IMR-90 (cell line): ENCODE results near the gene TTLL4. TPM values are rescaled to one million over a fixed set of nuclear protein-coding genes. Genes with fewer than 3 reads are reported as not detected.

Source experiments
- ATAC-seq: fragments of 200-7000 bp; cut with Tn5 transposase; 2 replicates; pipeline ENCODE4 v1.9.1; 2020; ENCODE audit warnings: low read depth, mild to moderate bottlenecking, moderate library complexity
- BruUV-seq: library from RNA; stranded (reverse); fragments of 400-500 nt; replicated peaks from 2 replicates; lab custom pipeline; 2021; lab: Mats Ljungman, UMichigan
- CTCF ChIA-PET: fragments of 300-600 bp; formaldehyde crosslinking; extraction: SDS; loops from one replicate; lab custom pipeline; 2021; ENCODE audit warnings: antibody characterized with exemption; lab: Yijun Ruan, JAX
- POLR2A ChIA-PET: fragments of 300-600 bp; sonication (Branson Sonifier 250); formaldehyde crosslinking; loops from one replicate; lab custom pipeline; 2022; ENCODE audit warnings: antibody characterized with exemption; ENCODE audit not compliant: unreplicated experiment; lab: Charles Lee
- DNase-seq: peaks from one replicate; pipeline ENCODE4 v3.0.0; 2013
- H2AFZ ChIP-seq: replicated peaks from 2 replicates; pipeline ENCODE3; 2013; ENCODE audit warnings: low read length, mild to moderate bottlenecking; ENCODE audit not compliant: poor library complexity
- H2AK5ac ChIP-seq: 2 replicates; pipeline ENCODE4 v1.6.1; 2013; ENCODE audit warnings: low read depth, low read length, inconsistent platforms
- H2AK9ac ChIP-seq: replicated peaks from 2 replicates; pipeline ENCODE3; 2013; ENCODE audit warnings: mild to moderate bottlenecking, low read depth, low read length, moderate library complexity; ENCODE audit not compliant: poor library complexity
- H2BK120ac ChIP-seq: 2 replicates; pipeline ENCODE4 v1.6.1; 2013; ENCODE audit warnings: low read depth, low read length, inconsistent platforms
- H2BK15ac ChIP-seq: 3 replicates; pipeline ENCODE4 v1.6.1; 2013; ENCODE audit warnings: low read depth, low read length, inconsistent platforms
- H2BK20ac ChIP-seq: 2 replicates; pipeline ENCODE4 v1.6.1; 2013; ENCODE audit warnings: low read depth, mild to moderate bottlenecking, inconsistent platforms, low read length, moderate library complexity
- H2BK5ac ChIP-seq: 2 replicates; pipeline ENCODE4 v1.6.1; 2013; ENCODE audit warnings: mild to moderate bottlenecking, low read depth, low read length, inconsistent platforms; ENCODE audit not compliant: poor library complexity, severe bottlenecking
- H3K14ac ChIP-seq: replicated peaks from 2 replicates; pipeline ENCODE4 v1.6.1; 2013; ENCODE audit warnings: low read depth, low read length, inconsistent platforms
- H3K18ac ChIP-seq: 2 replicates; pipeline ENCODE4 v1.6.1; 2013; ENCODE audit warnings: low read depth, low read length, control low read depth
- H3K23ac ChIP-seq: 2 replicates; pipeline ENCODE4 v1.6.1; 2013; ENCODE audit warnings: low read depth, low read length, inconsistent platforms
- H3K27ac ChIP-seq: 2 replicates; pipeline ENCODE4 v1.5.1; 2013; ENCODE audit warnings: mild to moderate bottlenecking, control low read depth, low read length; ENCODE audit not compliant: insufficient read depth
- H3K27me3 ChIP-seq: 2 replicates; pipeline ENCODE4 v1.6.1; 2013; ENCODE audit warnings: low read length; ENCODE audit not compliant: control insufficient read depth, insufficient read depth
- H3K36me3 ChIP-seq: 2 replicates; pipeline ENCODE4 v1.6.1; 2013; ENCODE audit warnings: low read length, mixed read lengths; ENCODE audit not compliant: control insufficient read depth, insufficient read depth
- H3K4ac ChIP-seq: 2 replicates; pipeline ENCODE4 v1.6.1; 2013; ENCODE audit warnings: low read depth, low read length, inconsistent platforms
- H3K4me1 ChIP-seq: 2 replicates; pipeline ENCODE4 v1.6.1; 2013; ENCODE audit warnings: low read length, mixed read lengths; ENCODE audit not compliant: control insufficient read depth, insufficient read depth
- H3K4me2 ChIP-seq: 2 replicates; pipeline ENCODE4 v1.6.1; 2013; ENCODE audit warnings: low read depth, mild to moderate bottlenecking, control low read depth, low read length, moderate library complexity
- H3K4me3 ChIP-seq: 2 replicates; pipeline ENCODE4 v1.5.1; 2013; ENCODE audit warnings: low read depth, mild to moderate bottlenecking, control low read depth, low read length, moderate library complexity; ENCODE audit not compliant: insufficient read depth
- H3K56ac ChIP-seq: 2 replicates; pipeline ENCODE4 v1.6.1; 2013; ENCODE audit warnings: low read length, inconsistent platforms; ENCODE audit not compliant: insufficient read depth; ENCODE audit errors: extremely low read depth
- H3K79me1 ChIP-seq, 2 experiments: 2 replicates each; pipeline ENCODE4 v1.6.1; 2013; ENCODE audit warnings: low read length in 2 of 2, inconsistent platforms in 1 of 2, low read depth in 1 of 2
- H3K9ac ChIP-seq: 2 replicates; pipeline ENCODE4 v1.6.1; 2013; ENCODE audit warnings: low read depth, low read length, control low read depth
- H3K9me1 ChIP-seq: 2 replicates; pipeline ENCODE4 v1.6.1; 2013; ENCODE audit warnings: low read length, inconsistent platforms; ENCODE audit not compliant: insufficient read depth
- H3K9me3 ChIP-seq: 2 replicates; pipeline ENCODE4 v1.6.1; 2013; ENCODE audit warnings: low read length; ENCODE audit not compliant: control insufficient read depth, insufficient read depth
- H4K20me1 ChIP-seq: 2 replicates; pipeline ENCODE4 v1.6.1; 2013; ENCODE audit warnings: low read length, inconsistent platforms; ENCODE audit not compliant: insufficient read depth
- H4K5ac ChIP-seq: 2 replicates; pipeline ENCODE4 v1.6.1; 2013; ENCODE audit warnings: mild to moderate bottlenecking, low read depth, low read length, control low read depth
- H4K8ac ChIP-seq, 2 experiments: 2 replicates each; pipeline ENCODE4 v1.6.1; 2013; ENCODE audit warnings: low read depth in 2 of 2, low read length in 2 of 2, control low read depth in 1 of 2, inconsistent platforms in 1 of 2
- H4K91ac ChIP-seq: 2 replicates; pipeline ENCODE4 v1.6.1; 2013; ENCODE audit warnings: low read depth, low read length, inconsistent platforms; ENCODE audit not compliant: insufficient read depth
- BHLHE40 ChIP-seq: fragments of 150-350 bp; IDR thresholded peaks from 2 replicates; pipeline ENCODE4 v1.6.1; 2016; ENCODE audit warnings: mild to moderate bottlenecking, low read depth, low read length
- CEBPB ChIP-seq: IDR thresholded peaks from 2 replicates; pipeline ENCODE4 v1.6.1; 2012; ENCODE audit warnings: low read depth, low read length, improper control_type of control experiment
- CHD1 ChIP-seq: IDR thresholded peaks from 2 replicates; pipeline ENCODE4 v1.6.1; 2012; ENCODE audit warnings: low read depth, low read length, improper control_type of control experiment
- CTCF ChIP-seq: conservative IDR thresholded peaks from 2 replicates; pipeline ENCODE4 v1.5.1; 2012; ENCODE audit warnings: mild to moderate bottlenecking, low read depth, low read length, improper control_type of control experiment
- ELK1 ChIP-seq: fragments of 150-350 bp; IDR thresholded peaks from 2 replicates; pipeline ENCODE4 v1.6.1; 2016; ENCODE audit warnings: low read depth, mild to moderate bottlenecking, low read length, moderate library complexity, borderline replicate concordance
- FOS ChIP-seq: fragments of 150-350 bp; IDR thresholded peaks from 2 replicates; pipeline ENCODE4 v1.6.1; 2016; ENCODE audit warnings: low read depth, low read length
- MAFK ChIP-seq: IDR thresholded peaks from 2 replicates; pipeline ENCODE4 v1.6.1; 2012; ENCODE audit warnings: low read depth, low read length, improper control_type of control experiment
- MXI1 ChIP-seq: IDR thresholded peaks from 2 replicates; pipeline ENCODE4 v1.6.1; 2012; ENCODE audit warnings: low read depth, mild to moderate bottlenecking, low read length, moderate library complexity, borderline replicate concordance
- NFE2L2 ChIP-seq: fragments of 150-350 bp; IDR thresholded peaks from 2 replicates; pipeline ENCODE4 v1.6.1; 2016; ENCODE audit warnings: low read depth, mild to moderate bottlenecking, low read length
- POLR2A ChIP-seq: IDR thresholded peaks from 2 replicates; pipeline ENCODE4 v1.6.1; 2012; ENCODE audit warnings: mild to moderate bottlenecking, low read depth, low read length
- RCOR1 ChIP-seq: IDR thresholded peaks from 2 replicates; pipeline ENCODE4 v1.6.1; 2012; ENCODE audit warnings: mild to moderate bottlenecking, low read length, improper control_type of control experiment; ENCODE audit not compliant: insufficient replicate concordance
- RFX5 ChIP-seq: IDR thresholded peaks from 2 replicates; pipeline ENCODE4 v1.8.0; 2012; ENCODE audit warnings: low read depth, mild to moderate bottlenecking, low read length, moderate library complexity
- SMC3 ChIP-seq: fragments of 150-350 bp; IDR thresholded peaks from 2 replicates; pipeline ENCODE4 v1.6.1; 2016; ENCODE audit warnings: low read depth, mild to moderate bottlenecking, antibody characterized with exemption, low read length, moderate library complexity
- USF2 ChIP-seq: fragments of 150-350 bp; IDR thresholded peaks from 2 replicates; pipeline ENCODE4 v1.6.1; 2017; ENCODE audit warnings: mild to moderate bottlenecking, antibody characterized with exemption, low read length, low read depth
- WGBS, 2 experiments: methylation state at CpG; one replicate each; pipeline versions ENCODE4 v1.1.5 to v1.1.7; 2013; ENCODE audit warnings: missing lambda C conversion rate in 2 of 2; ENCODE audit not compliant: insufficient read length in 1 of 2; ENCODE audit errors: extremely low coverage in 2 of 2; 5-methylcytosine and 5-hydroxymethylcytosine counted together
- dilution Hi-C: fragments of 300-500 bp; cut with HindIII; formaldehyde crosslinking; loops from one replicate; pipeline ENCODE4 v1.14.3; 2018; ENCODE audit warnings: low sequenced_read_pairs; ENCODE audit not compliant: unreplicated experiment
- in situ Hi-C: fragments of 300-500 bp; cut with MboI; formaldehyde crosslinking; loops from 3 replicates; pipeline ENCODE4 v1.14.3; 2019; ENCODE audit warnings: low sequenced_read_pairs, inconsistent platforms, mixed read lengths
- intact Hi-C: fragments of 100-400 bp; cut with micrococcal nuclease; formaldehyde crosslinking; loops from 2 replicates; pipeline ENCODE4 v1.10.0; 2022
- polyA plus RNA-seq, 3 experiments: library from polyadenylated mRNA; depleted of rRNA; stranded (reverse); fragments of >200 nt; gene quantifications; 2 replicates each; pipeline ENCODE4 v1.2.3, GENCODE V29; 2012; ENCODE audit warnings: low replicate concordance in 1 of 3
- total RNA-seq: library from RNA; depleted of rRNA; stranded (reverse); fragments of >200 nt; gene quantifications from 2 replicates; pipeline ENCODE4 v1.2.3, GENCODE V29; 2012

Gene TTLL4
- total and polyA plus RNA-seq, 2 of the 4 experiments (the other 2 are of a cell fraction) = 9.0 to 22.9 TPM

GRCh38 chr2:218662377-218662776 lies 48.3 kb upstream of the TTLL4 start:
- Histone ChIP-seq H2AK9ac (no peak overlapping the region), H3K27ac (no peak overlapping the region), H4K5ac (no peak overlapping the region), H2BK20ac (no peak overlapping the region), H3K9me1 (peaks cover 8% of the 10 kb centered on the region; the same call in 1 of the 2 replicates), H3K23ac (no peak overlapping the region), H2AK5ac (no peak overlapping the region), H3K18ac (no peak overlapping the region), H3K79me1 (peaks cover 30 to 35% of the 10 kb centered on the region in 2 experiments), H4K20me1 (no peaks in the 10 kb centered on the region), H2BK15ac (no peak overlapping the region), H2BK5ac (no peak overlapping the region), H3K4me3 (no peak overlapping the region), H3K4me1 (peaks cover 3% of the 10 kb centered on the region; the same call in 1 of the 2 replicates), H2AFZ (no peak overlapping the region), H3K36me3 (peaks cover 50% of the 10 kb centered on the region), H3K4ac (no peak overlapping the region), H3K56ac (no peak overlapping the region), H3K9me3 (no peaks in the 10 kb centered on the region), H3K27me3 (no peaks in the 10 kb centered on the region), H4K91ac (no peak overlapping the region), H3K9ac (no peak overlapping the region), H2BK120ac (no peak overlapping the region), H3K14ac (no peak overlapping the region), H4K8ac (no peak overlapping the region), H3K4me2 (no peak overlapping the region)
- TF ChIP-seq NFE2L2 = no peak
- TF ChIP-seq SMC3 = no peak
- TF ChIP-seq MAFK = no peak
- TF ChIP-seq FOS = no peak
- TF ChIP-seq USF2 = no peak
- no peak for TF ChIP-seq RFX5
- no peak for TF ChIP-seq POLR2A
- TF ChIP-seq BHLHE40 = no peak
- no peak for TF ChIP-seq RCOR1
- no peak for TF ChIP-seq ELK1
- TF ChIP-seq CEBPB = no peak
- no peak for TF ChIP-seq CHD1
- no peak for TF ChIP-seq CTCF
- TF ChIP-seq MXI1 = no peak
- BruUV-seq = no TSS peak
- no peak for ATAC-seq
- dilution Hi-C loops = no loop called here
- no peak for DNase-seq
- CTCF ChIA-PET = no interaction called here
- WGBS, 2 experiments = 88% methylated on average over 5 of the region's 7 CpGs; no CpG with 5 or more reads in 1 of the 2 experiments
- in situ Hi-C loops = no loop called here
- POLR2A ChIA-PET = interaction anchor here (0.6 kb wide), 1 partner anchor 60 kb away, joined by 8 read pairs; no protein-coding TSS in a partner anchor
- intact Hi-C loops = no loop called here
